Heart right ventricle (tissue), 16 donors: ENCODE measurements around the gene SHQ1. TPM values are rescaled to one million over a fixed set of nuclear protein-coding genes. Genes with fewer than 3 reads are reported as not detected.

Experiments
- ATAC-seq, 8 donors: fragments of 200-7000 bp; cut with Tn5 transposase; one replicate each; pipeline ENCODE4 v1.9.1; 2020; ENCODE audit warnings: mild to moderate bottlenecking in 8 of 8, moderate library complexity in 8 of 8, moderate number of reproducible peaks in 1 of 8
- DNase-seq, 2 donors: peaks; one replicate each; pipeline ENCODE4 v3.0.0-alpha.2; 2020
- H3K27ac ChIP-seq, 10 donors: fragments of 200-600 bp; sonication (generic) in 2 of 10; one replicate each; pipeline versions ENCODE4 v1.5.0 to v1.8.0; 2020 to 2022; ENCODE audit warnings: mild to moderate bottlenecking in 3 of 10
- H3K27me3 ChIP-seq, 7 donors: fragments of 200-600 bp; one replicate each; pipeline ENCODE4 v1.8.0; 2021 to 2022; ENCODE audit warnings: mild to moderate bottlenecking in 2 of 7
- H3K36me3 ChIP-seq, 9 donors: fragments of 200-600 bp; sonication (generic) in 1 of 9; one replicate each; pipeline versions ENCODE4 v1.5.0 to v1.8.0; 2020 to 2022; ENCODE audit warnings: mild to moderate bottlenecking in 2 of 9
- H3K4me1 ChIP-seq, 9 donors: fragments of 200-600 bp; sonication (generic) in 1 of 9; one replicate each; pipeline versions ENCODE4 v1.5.0 to v1.8.0; 2020 to 2022; ENCODE audit warnings: mild to moderate bottlenecking in 4 of 9
- H3K4me3 ChIP-seq, 10 donors: fragments of 200-600 bp; sonication (generic) in 2 of 10; one replicate each; pipeline versions ENCODE4 v1.5.0 to v1.8.0; 2020 to 2022; ENCODE audit warnings: mild to moderate bottlenecking in 7 of 10, moderate library complexity in 2 of 10
- H3K9me3 ChIP-seq, 11 donors: fragments of 200-600 bp in 10 of 11; sonication (generic) in 2 of 11; one replicate each; pipeline versions ENCODE4 v1.5.0 to v1.8.0; 2013 to 2022; ENCODE audit warnings: mild to moderate bottlenecking in 2 of 11, control low read depth in 1 of 11, moderate library complexity in 1 of 11
- CTCF ChIP-seq, 9 donors: fragments of 200-600 bp; sonication (generic) in 2 of 9; IDR thresholded peaks; one replicate each; pipeline versions ENCODE4 v1.5.0 to v1.8.0; 2021 to 2022; ENCODE audit warnings: antibody characterized with exemption in 9 of 9, mild to moderate bottlenecking in 5 of 9, moderate library complexity in 1 of 9
- WGBS, 2 donors: extraction: QIAGEN DNeasy Blood & Tissue Kit; methylation state at CpG; one replicate each; pipeline ENCODE4 v1.1.7; 2013; ENCODE audit warnings: inconsistent platforms in 1 of 2; 5-methylcytosine and 5-hydroxymethylcytosine counted together
- intact Hi-C, 10 donors: fragments of 100-400 bp; cut with DNase I; formaldehyde crosslinking; loops; one replicate each; pipeline versions ENCODE4 v1.11.1 to v1.14.2; 2022
- polyA plus RNA-seq, 2 donors: library from polyadenylated mRNA; stranded (reverse); fragments of 200-250 nt; gene quantifications; one replicate each; pipeline ENCODE4 v1.2.3, GENCODE V29; 2013
- total RNA-seq, 10 donors: library from RNA; stranded (reverse); fragmentation: NEBNext Ultra II Directional in 3 of 10; extraction: Animal tissue kit (Norgen Biotek cat#: 25700) in 3 of 10; gene quantifications; one replicate each; pipeline versions ENCODE4 v1.2.1 to v1.2.4, GENCODE V29; 2021 to 2023
- donor health status: Arrhythmogenic right ventricular cardiomyopathy.
- donor health status: ischemic (EF 13 %, LVEDD 7.1; RV severe dilation, severe dysfunction).
- donor health status: healthy with polysubstance abuse.
- donor health status: DM: no; HTN: yes; CAD: no.
- donor health status: DM: no; HTN: no; CAD: no.
- donor health status: ischemic (EF 25% LVEDD 6.9; RV normal size, moderate dysfunction).
- donor health status: ischemic (EF 25% LVEDD 5.7; RV mildly dilated, moderate dysfunction).
- donor health status: healthy.
- donor health status: DM: yes; HTN: yes; CAD: no.
- donor health status: Ischemic cardiomyopathy.
- donor health status: ischemic (EF 35%, LVEDD 5.7; RV mildly dilated, moderate dysfunction).
- donor health status: nonischemic (EF 11% LVEDD 7.7; RV severe dilation, severe dysfunction).
- donor health status: DM: yes; HTN: yes; CAD: no.
- donor health status: PGD.
- donor health status: ischemic (EF 29% LVEDD 5.4; RV normal size, mild dysfunction).
- donor health status: nonischemic (EF 23%, LVEDD 6.1; RV moderate dilation, normal function).

The SHQ1 gene
- total and polyA plus RNA-seq, 12 donors: 8.0 to 24.0 (median 17.2) TPM

- peak; percentile 77 to 92 (median 86) for ATAC-seq
- peaks cover 0 to 48% (median 0%) of the 10 kb centered on the region in 7 donors for H3K27me3 ChIP-seq
- peak within 1 kb of the TSS; percentile 30 to 82 (median 60) for H3K27ac ChIP-seq
- peaks cover 0 to 9% (median 0%) of the 10 kb centered on the region in 11 donors for H3K9me3 ChIP-seq
- H3K4me1 ChIP-seq: peaks cover 0 to 50% (median 32%) of the 10 kb centered on the region in 9 donors
- 0% methylated on average over 64 to 94 of the region's 96 CpGs for WGBS, 2 donors
- peak in 2 of 9 donors; percentile 7 to 12 for TF ChIP-seq CTCF (IDR thresholded peaks at IDR 0.05)
- H3K4me3 ChIP-seq: peak within 1 kb of the TSS; percentile 19 to 59 (median 53)
- DNase-seq: peak; percentile 63 to 67
- no peaks in the 10 kb centered on the region for H3K36me3 ChIP-seq
- intact Hi-C loops: no loop called here
These were observed 39.7 kb upstream of the SHQ1 start, which contains the start of gene GXYLT2 for GRCh38 chr3:72887705-72888545. Gene GXYLT2 (plus strand): TSS chr3:72888046. CDS start chr3:72888234, 188 bp downstream.

- DNase-seq (no peak), ATAC-seq (peak in 4 of 8 donors; percentile 1 to 8 (median 4))
- Histone ChIP-seq H3K27me3 (peaks cover 0 to 48% (median 0%) of the 10 kb centered on the region in 7 donors), H3K4me1 (peaks cover 0 to 47% (median 26%) of the 10 kb centered on the region in 9 donors), H3K27ac (peak overlapping the region in 9 of 10 donors; percentile 8 to 82 (median 39)), H3K36me3 (no peaks in the 10 kb centered on the region), H3K4me3 (peak overlapping the region; percentile 18 to 59 (median 53)), H3K9me3 (peaks cover 0 to 9% (median 0%) of the 10 kb centered on the region in 11 donors)
- intact Hi-C loops: no loop called here
- TF ChIP-seq CTCF (IDR thresholded peaks at IDR 0.05): no peak
- 1 to 3% methylated on average over 7 of the region's 7 CpGs for WGBS, 2 donors
These were observed 39.1 kb upstream of the SHQ1 start for GRCh38 chr3:72887343-72887704.

GRCh38 chr3:72872183-72872582, 23.9 kb upstream of the SHQ1 start:
- Histone ChIP-seq H3K36me3 (no peaks in the 10 kb centered on the region), H3K9me3 (no peaks in the 10 kb centered on the region), H3K27me3 (peaks cover 0 to 8% (median 0%) of the 10 kb centered on the region in 7 donors), H3K27ac (peak overlapping the region in 2 of 10 donors; percentile 40 to 44), H3K4me1 (peaks cover 0 to 4% (median 0%) of the 10 kb centered on the region in 9 donors), H3K4me3 (no peak overlapping the region)
- WGBS, 2 donors: 65 to 70% methylated on average over 5 of the region's 5 CpGs
- ATAC-seq (peak in 5 of 8 donors; percentile 24 to 76 (median 33)), DNase-seq (no peak)
- intact Hi-C loops: no loop called here
- no peak for TF ChIP-seq CTCF (IDR thresholded peaks at IDR 0.05)

- Histone ChIP-seq H3K27ac (no peak overlapping the region), H3K27me3 (no peaks in the 10 kb centered on the region), H3K4me1 (no peaks in the 10 kb centered on the region), H3K9me3 (no peaks in the 10 kb centered on the region), H3K36me3 (no peaks in the 10 kb centered on the region), H3K4me3 (no peak overlapping the region)
- DNase-seq: no peak
- no peak for ATAC-seq
- 61 to 70% methylated on average over 7 of the region's 7 CpGs for WGBS, 2 donors
- intact Hi-C loops: loop anchor here in 1 of 10 donors (10.0 kb wide), 1 partner anchor 222 kb away; no protein-coding TSS in a partner anchor
- no peak for TF ChIP-seq CTCF (IDR thresholded peaks at IDR 0.05)
These were observed 14.3 kb upstream of the SHQ1 start for GRCh38 chr3:72862314-72863090.
